ENCODE results near the gene CELF2. TPM values are rescaled to one million over a fixed set of nuclear protein-coding genes. Genes with fewer than 3 reads are reported as not detected.
"Not testable (repeated sequence)": the region's sequence is repeated elsewhere in the genome, so short reads cannot be mapped to it uniquely, and the experiment has no call there.

CELF2 gene
- polyA plus RNA-seq, 4 donors, result 9.8 to 11.3 (median 10.6) TPM

DNA sequence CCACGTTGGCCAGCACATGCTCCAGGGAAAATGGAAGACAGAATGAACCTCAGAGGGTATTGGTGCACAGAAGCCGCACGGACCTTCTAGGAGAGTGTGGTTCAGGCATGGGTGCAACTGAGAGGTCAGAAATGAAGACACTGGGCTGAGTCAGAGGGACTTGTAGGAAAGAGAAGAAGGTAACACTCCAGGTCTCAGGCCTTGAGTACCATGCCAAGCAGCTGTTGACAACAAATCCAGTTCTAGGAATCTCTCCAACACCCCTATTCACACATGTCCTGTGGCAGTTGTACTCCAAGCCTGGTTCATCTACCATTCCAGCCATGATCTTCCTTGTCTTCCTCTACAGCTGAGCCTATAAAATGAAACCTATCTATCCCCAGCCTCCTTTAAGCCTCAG is 342.2 kb downstream of the CELF2 start:
- DNase-seq (ENCODE audit: low read depth in 4 of 4, low spot score in 2 of 4), result no peak

DNA sequence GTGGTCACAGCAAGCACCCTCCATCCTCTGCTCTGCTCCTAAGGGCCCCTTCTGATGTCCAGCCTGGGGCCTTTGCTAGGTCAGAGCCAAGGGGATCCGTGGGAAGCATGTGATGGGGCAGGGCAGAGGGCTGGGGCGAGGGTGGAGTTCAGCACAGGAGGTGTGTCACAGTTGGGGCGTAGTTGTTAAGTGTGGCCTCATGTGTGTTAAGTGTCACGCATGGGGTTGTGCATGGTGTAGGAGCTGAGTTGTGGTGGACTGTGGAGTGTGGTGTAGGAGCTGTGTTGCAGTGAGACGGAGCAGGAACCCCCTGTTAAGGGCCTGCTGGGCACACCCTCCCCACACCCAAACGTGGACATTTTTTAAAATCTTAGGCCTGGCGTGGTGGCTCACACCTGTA is 345.8 kb downstream of the CELF2 start:
- DNase-seq (ENCODE audit: low read depth in 4 of 4, low spot score in 2 of 4), result no peak

DNA sequence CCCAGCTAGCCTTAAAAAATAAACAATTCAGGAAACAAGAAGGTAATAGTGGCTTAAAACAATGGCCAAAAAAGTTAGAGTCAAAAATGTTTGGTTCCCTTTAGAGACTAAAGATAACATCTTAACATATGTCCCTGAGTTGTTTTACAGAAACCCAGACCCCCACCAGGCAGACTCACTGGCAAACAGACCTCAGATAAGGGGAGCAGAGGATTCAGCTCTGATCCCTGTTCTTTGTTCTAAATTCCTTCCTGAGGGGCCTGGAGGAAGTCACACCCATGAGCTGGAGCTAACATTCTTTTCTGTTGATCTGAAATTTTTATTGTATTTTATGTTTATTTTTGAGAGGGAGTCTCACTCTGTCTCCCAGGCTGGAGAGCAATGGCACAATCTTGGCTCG is 346.6 kb downstream of the CELF2 start:
- no peak for DNase-seq (ENCODE audit: low read depth in 4 of 4, low spot score in 2 of 4)

DNA sequence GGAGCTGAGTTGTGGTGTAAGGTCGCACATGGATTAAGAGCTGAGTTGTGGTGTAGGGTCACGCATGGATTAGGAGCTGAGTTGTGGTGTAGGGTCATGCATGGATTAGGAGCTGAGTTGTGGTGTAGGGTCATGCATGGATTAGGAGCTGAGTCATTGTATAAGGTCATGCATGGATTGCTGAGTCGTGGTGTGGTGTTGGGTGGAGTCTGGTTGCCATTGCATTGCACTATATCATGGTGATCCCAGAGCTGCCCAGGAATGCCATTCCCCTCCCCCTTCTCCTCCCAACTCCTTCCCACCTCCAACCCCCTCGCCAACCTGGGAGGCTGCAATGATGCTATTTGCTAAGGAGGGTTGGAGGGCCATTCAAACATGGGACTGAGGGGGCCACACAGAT is 349.2 kb downstream of the CELF2 start:
- not testable (repeated sequence) for DNase-seq (ENCODE audit: low read depth in 4 of 4, low spot score in 2 of 4)

DNA sequence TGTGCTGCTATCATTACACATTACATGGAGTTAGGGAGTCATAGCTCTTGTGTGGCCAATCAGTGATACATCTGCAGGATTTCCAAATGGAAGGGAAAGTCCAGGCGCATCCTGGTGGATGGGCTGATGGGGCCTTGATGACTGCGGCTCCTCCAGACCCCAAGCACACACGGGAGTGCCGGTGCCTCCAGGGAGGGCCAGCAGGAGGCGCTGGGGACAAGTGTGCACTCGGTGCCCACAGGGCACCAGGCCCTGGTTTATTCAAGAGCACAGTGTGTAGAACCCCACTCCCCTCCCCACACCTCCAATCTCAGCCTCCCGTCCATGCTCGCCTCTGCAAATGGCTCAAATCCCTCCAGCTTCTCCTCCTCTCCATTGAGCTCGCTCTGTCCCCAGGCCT is 349.8 kb downstream of the CELF2 start:
- no peak for DNase-seq (ENCODE audit: low read depth in 4 of 4, low spot score in 2 of 4)

DNA sequence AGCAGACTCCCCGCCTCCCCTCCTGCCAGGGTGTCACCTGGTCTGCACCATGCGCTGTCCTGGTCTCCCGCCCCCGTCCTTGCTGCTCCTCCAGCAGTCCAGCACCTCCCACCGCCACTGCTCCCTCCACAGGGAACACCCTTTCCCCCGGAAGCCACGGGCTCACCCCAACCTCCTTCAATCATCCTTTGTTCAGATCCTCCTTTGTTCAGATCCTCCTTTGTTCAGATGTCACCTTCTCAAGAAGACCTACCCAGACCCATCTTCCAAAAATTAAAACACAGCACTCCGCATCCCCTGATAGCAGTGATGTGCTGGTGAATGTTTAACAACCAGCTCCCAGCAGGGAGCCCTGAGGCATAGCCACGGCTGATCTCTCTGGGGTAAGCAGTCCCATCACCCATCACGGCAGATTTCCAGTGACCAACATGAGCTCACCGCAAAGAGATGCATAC is 356.1 kb downstream of the CELF2 start:
- no peak for DNase-seq (ENCODE audit: low read depth in 4 of 4, low spot score in 2 of 4)

DNA sequence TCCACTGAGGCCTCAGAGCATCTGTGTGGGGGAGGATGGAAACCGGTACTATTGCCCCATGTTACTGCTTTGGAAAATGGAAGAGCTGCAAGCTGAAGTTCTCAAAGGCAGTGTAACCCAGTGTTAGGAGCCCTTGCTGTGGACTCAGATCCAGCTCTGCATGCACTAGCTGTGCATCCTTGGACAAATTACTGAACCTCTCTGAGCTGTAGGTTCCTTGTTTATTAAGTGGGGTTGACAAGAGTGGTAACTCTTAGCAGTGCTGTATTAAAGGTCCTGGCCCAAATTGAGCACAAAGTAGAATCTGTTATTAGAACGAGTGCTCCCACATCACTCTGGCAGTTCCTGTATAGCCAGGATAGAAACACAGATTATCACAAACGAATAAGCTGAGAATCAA is 359.6 kb downstream of the CELF2 start:
- DNase-seq (ENCODE audit: low read depth in 4 of 4, low spot score in 2 of 4), result no peak

DNA sequence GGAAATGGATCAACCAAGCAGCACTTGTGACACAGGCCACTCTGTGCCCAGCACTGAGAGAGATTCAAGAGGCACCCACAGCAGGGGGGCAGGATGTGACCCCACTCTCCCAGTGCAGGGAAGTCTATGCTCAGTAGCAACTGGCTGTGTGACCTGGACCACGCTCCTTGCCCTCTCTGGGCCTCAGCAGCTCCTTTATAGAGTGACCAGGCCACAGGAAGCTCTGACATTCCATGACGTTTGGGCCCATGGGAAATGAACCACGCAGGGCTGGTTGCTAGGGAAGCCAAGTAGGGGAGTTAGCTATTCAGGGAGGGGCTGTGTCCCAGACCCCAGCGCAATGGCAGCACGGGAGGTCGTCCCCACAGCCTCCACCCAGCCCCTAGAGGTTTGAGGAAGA is 361.2 kb downstream of the CELF2 start:
- no peak for DNase-seq (ENCODE audit: low read depth in 4 of 4, low spot score in 2 of 4)

DNA sequence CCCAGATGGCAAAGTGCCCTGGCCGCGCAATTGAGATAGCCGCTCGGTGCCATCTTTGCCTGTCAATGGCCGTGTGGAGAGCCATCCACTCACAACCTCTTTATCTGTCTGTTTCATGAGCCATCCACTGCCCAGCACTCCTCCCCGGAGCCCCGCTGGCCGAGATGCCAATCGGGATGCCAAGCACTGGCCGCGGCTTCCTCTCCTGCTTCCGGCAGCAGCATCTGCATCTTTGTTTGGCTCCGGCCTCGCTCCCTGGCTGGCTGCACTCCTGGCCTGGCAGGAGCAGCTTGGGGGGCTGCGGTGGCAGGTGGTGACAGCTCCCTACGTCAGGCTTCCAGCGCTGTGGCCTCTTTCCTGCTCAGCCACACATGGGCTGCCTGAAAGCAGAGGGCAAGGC is 362.1 kb downstream of the CELF2 start:
- no peak for DNase-seq (ENCODE audit: low read depth in 4 of 4, low spot score in 2 of 4)

DNA sequence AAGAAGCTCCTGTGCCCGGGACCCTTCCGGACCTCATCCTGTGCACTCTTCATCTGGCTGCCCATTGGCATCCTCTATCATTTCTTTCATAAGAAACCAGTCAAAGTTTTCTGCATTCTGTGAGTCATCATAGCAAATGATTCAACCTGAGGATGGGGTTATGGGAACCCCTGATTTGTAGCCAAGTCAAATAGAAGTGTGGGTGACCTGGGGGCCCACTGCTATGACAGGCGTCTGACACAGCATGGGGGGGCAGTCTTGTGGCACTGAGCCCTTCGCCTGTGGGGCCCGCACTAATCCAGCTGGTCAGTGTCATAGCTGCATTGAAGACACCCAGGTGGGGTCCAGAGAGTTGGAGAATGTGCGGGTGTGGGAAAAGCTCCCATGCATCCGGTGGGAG is 363.4 kb downstream of the CELF2 start:
- DNase-seq (ENCODE audit: low read depth in 4 of 4, low spot score in 2 of 4), result no peak

DNA sequence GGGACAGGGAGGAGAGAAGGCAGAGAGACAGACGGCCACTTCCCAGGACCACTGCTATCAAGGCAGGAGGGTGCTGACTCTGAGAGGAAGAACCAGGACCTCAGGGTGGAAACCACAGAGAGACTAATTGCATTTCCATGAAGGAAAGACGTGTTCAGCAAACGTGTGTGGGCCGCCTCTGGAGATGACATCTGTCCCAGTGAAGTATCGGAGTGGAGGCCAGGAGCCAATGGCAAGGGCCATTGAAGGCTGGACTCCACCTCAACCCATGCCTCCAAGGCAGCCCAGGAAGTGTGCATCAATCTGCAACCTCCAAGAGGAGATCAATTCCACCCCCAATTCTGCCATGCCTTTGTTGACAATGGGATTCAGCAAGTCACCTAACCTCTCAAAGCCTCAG is 363.8 kb downstream of the CELF2 start:
- no peak for DNase-seq (ENCODE audit: low read depth in 4 of 4, low spot score in 2 of 4)

DNA sequence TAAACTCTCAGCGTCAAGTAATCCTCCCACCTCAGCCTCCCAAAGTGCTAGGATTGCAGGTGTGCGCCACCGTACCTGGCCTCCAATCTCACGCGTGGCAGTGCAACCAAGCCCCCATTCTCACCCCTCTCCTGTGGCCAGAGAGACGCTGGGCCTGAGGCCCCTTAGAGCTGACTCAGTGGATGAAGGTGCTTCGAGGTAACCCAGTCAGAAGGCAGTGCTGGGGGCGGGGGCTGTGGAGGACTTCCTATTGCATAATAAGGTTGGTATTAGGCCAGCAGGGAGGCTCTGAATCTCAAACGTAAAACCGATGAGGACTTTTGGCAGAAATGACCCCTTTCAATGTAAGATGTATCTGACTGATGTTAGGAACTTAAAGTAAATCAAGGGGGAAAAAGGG is 364.5 kb downstream of the CELF2 start:
- DNase-seq (ENCODE audit: low read depth in 4 of 4, low spot score in 2 of 4), result no peak

DNA sequence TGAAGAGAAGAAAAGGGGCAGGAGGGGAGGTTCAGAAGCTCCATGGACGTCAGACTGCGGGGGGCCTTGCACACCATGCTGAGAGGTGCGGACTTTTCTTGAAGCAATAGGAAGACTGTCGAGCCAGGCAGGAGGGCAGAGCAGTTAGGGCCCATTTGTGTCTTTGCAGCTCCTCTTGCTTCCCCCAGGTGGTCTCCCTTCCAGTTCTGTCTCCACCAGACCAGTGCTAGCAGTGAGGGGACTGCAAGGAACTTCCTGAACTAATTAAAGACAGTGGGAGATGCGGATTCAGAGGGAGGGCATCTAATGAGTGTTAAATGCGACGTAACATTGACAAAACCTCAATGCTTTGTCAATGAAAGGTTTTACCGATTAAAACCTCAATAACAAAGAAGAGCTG is 368.4 kb downstream of the CELF2 start:
- no peak for DNase-seq (ENCODE audit: low read depth in 4 of 4, low spot score in 2 of 4)
